Measurements from ENCODE around the gene GMCL2. TPM values are rescaled to one million over a fixed set of nuclear protein-coding genes. Genes with fewer than 3 reads are reported as not detected.

Gene GMCL2
- total and polyA plus RNA-seq, 9 of the 15 experiments (the other 6 are each of a cell fraction or from before 2014, with no cell fraction given) = 0.04 TPM; not detected in 8

DNA sequence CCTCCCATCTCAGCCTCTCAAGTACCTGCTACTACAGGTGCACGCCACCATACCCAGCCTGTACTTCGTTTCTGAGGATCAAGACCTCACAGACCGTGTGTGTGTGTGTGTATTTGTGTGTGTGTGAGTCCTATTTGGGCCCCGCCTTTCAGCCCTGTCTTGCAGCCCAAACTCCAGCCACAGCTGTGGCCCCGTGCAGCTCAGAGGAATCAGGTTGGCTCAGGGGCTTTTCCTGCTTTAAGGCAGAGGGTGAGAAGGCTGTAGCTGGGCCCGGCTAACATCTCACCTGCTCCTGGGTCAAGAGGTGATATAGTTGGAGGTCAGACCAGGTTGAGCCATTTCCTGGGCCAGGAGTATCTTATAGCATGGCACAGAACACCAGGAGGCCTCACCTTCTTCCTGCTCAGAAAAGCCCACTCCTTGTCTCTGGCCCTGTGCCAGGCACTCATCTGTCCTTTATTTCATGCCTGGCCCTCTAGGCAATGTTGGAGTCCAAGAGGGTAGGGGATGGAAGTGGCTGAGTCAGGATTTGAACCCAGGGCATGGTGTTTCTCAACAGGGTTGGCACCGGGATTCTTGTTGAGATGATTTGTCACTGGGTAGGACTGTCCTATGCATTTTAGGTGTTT lies 47.1 kb upstream of the GMCL2 start:
- intact Hi-C loops (cut with micrococcal nuclease) = no loop called here
- peak overlapping the region; percentile 92; the same call in 1 of the 2 replicates for H2AFZ ChIP-seq (ENCODE audit: low read depth, low read length)

More for the DNA sequence above, 47.1 kb upstream of the GMCL2 start:
- FAIRE-seq (no peak), ATAC-seq (no peak), DNase-seq (ENCODE audit: extremely low read depth in 1 of 4, low spot score in 3 of 4) (no peak)
- POLR2A ChIA-PET = interaction anchor here (0.5 to 1.2 kb wide), 6 partner anchors 9 to 625 kb away, joined by 3 to 8 read pairs (median 4); partner anchors contain the start of gene HNRNPAB
- peaks cover 35 to 46% of the 10 kb centered on the region in 2 experiments for H3K4me1 ChIP-seq (replicated peaks in 1 of 2; ENCODE audit: control insufficient read depth in 2 of 2, insufficient read depth in 2 of 2, low read length in 2 of 2)
- H3K79me2 ChIP-seq (ENCODE audit: control insufficient read depth, insufficient read depth, low read length) = peaks cover 30% of the 10 kb centered on the region
- no peaks in the 10 kb centered on the region for H4K20me1 ChIP-seq (replicated peaks; ENCODE audit: control insufficient read depth, insufficient read depth, low read length)
- TF ChIP-seq YY1 (IDR thresholded peaks at IDR 0.05; ENCODE audit: borderline replicate concordance in 1 of 3, control insufficient read depth in 1 of 3, extremely low read depth in 1 of 3, insufficient read depth in 3 of 3, insufficient read length in 1 of 3, insufficient replicate concordance in 2 of 3, low read depth in 1 of 3, low read length in 2 of 3) (no peak), BACH1 (tag; IDR thresholded peaks at IDR 0.05) (no peak), ELF1 (tag; IDR thresholded peaks at IDR 0.05) (no peak), BRCA1 (IDR thresholded peaks at IDR 0.05) (no peak), BRCA1 (CRISPR knock-in tag; IDR thresholded peaks at IDR 0.05) (no peak), BDP1 (IDR thresholded peaks at IDR 0.05; ENCODE audit: insufficient read depth, insufficient read length) (no peak), NFIC (IDR thresholded peaks at IDR 0.05) (peak; percentile 81)
- TF ChIP-seq, protein P1, sequence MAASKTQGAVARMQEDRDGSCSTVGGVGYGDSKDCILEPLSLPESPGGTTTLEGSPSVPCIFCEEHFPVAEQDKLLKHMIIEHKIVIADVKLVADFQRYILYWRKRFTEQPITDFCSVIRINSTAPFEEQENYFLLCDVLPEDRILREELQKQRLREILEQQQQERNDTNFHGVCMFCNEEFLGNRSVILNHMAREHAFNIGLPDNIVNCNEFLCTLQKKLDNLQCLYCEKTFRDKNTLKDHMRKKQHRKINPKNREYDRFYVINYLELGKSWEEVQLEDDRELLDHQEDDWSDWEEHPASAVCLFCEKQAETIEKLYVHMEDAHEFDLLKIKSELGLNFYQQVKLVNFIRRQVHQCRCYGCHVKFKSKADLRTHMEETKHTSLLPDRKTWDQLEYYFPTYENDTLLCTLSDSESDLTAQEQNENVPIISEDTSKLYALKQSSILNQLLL (CRISPR knock-in tag; IDR thresholded peaks at IDR 0.05; ENCODE audit: borderline replicate concordance) = no peak
- H3K9me1 ChIP-seq (ENCODE audit: control insufficient read depth, insufficient read depth, low read length) = no peaks in the 10 kb centered on the region
- peaks cover 21% of the 10 kb centered on the region for H3K36me3 ChIP-seq (ENCODE audit: control insufficient read depth, insufficient read depth, low read length)
- no peak overlapping the region for H3K4me3 ChIP-seq
- no peak overlapping the region for H3K4me2 ChIP-seq (ENCODE audit: insufficient read depth, low read length)
- CTCF ChIA-PET (ENCODE audit: low intra/inter-chr PET ratio) = no interaction called here
- H3K27me3 ChIP-seq (ENCODE audit: control insufficient read depth in 2 of 2, insufficient read depth in 2 of 2, low read length in 2 of 2) = no peaks in the 10 kb centered on the region
- in situ Hi-C loops (cut with MboI) = no loop called here
- H3K27ac ChIP-seq (ENCODE audit: extremely low read depth, low read depth, low read length) = no peak overlapping the region
- H3K9ac ChIP-seq (ENCODE audit: insufficient read depth in 1 of 2, low read depth in 2 of 2, low read length in 2 of 2) = 0 out of 4 replicates have a peak overlapping the region, but pooled peaks of 1 of the 2 experiments have one; percentile 30
- no TSS peak for BruUV-seq (replicated peaks)
- H3K9me3 ChIP-seq (replicated peaks; ENCODE audit: control insufficient read depth, insufficient read depth, low read depth, low read length) = no peaks in the 10 kb centered on the region
- 57% methylated on average over 7 of the region's 7 CpGs for WGBS (ENCODE audit: insufficient coverage, low coverage, missing lambda C conversion rate)

Measured in K562 (cell line).